ENCODE measurements around the gene SVIL. TPM values are rescaled to one million over a fixed set of nuclear protein-coding genes. Genes with fewer than 3 reads are reported as not detected.

Gene SVIL
- total RNA-seq, 2 experiments from 2014 or later: 0.47 to 1.5 TPM

- Histone ChIP-seq H3K79me2 (ENCODE audit: insufficient read depth, low read depth, low read length) (no peaks in the 10 kb centered on the region), H3K9me2 (ENCODE audit: insufficient read depth, low read length) (no peaks in the 10 kb centered on the region), H3K4me3 (ENCODE audit: low read depth, low read length, poor library complexity, severe bottlenecking) (no peak overlapping the region), H3K4me1 (ENCODE audit: insufficient read depth, low read length, poor library complexity, severe bottlenecking) (no peaks in the 10 kb centered on the region), H3K36me3 (ENCODE audit: insufficient read depth, low read length) (no peaks in the 10 kb centered on the region), H3K4me2 (ENCODE audit: low read length) (no peak overlapping the region), H2AFZ (ENCODE audit: low read length) (no peak overlapping the region), H3K27ac (ENCODE audit: low read depth, low read length, poor library complexity, severe bottlenecking) (no peak overlapping the region), H4K20me1 (ENCODE audit: insufficient read depth, low read length) (no peaks in the 10 kb centered on the region), H3K9me3 (ENCODE audit: low read length) (no peaks in the 10 kb centered on the region)
- intact Hi-C loops (cut with micrococcal nuclease; ENCODE audit: unreplicated experiment): no loop called here
- BruUV-seq (replicated peaks): no TSS peak
- DNase-seq (ENCODE audit: low spot score): no peak
- TF ChIP-seq CTCF (conservative IDR thresholded peaks at IDR 0.05; ENCODE audit: low read length): no peak
- TF ChIP-seq EZH2phosphoT487 (IDR thresholded peaks at IDR 0.05; ENCODE audit: borderline replicate concordance, low read depth, low read length): no peak
- ChIA-PET CTCF (ENCODE audit: unreplicated experiment) (no interaction called here), POLR2A (no interaction called here)
These were observed 48.3 kb downstream of the SVIL start for GRCh38 chr10:29586509-29586908.

GRCh38 chr10:29585488-29585976, 49.2 kb downstream of the SVIL start:
- no peaks in the 10 kb centered on the region for H3K9me2 ChIP-seq (ENCODE audit: insufficient read depth, low read length)
- no peaks in the 10 kb centered on the region for H3K79me2 ChIP-seq (ENCODE audit: insufficient read depth, low read depth, low read length)
- no peak overlapping the region for H2AFZ ChIP-seq (ENCODE audit: low read length)
- H3K4me2 ChIP-seq (ENCODE audit: low read length): no peak overlapping the region
- no TSS peak for BruUV-seq (replicated peaks)
- ChIA-PET POLR2A (interaction anchor here (0.6 kb wide), 1 partner anchor 32 kb away, joined by 3 read pairs; no protein-coding TSS in a partner anchor), CTCF (ENCODE audit: unreplicated experiment) (no interaction called here)
- intact Hi-C loops (cut with micrococcal nuclease; ENCODE audit: unreplicated experiment): no loop called here
- no peak overlapping the region for H3K4me3 ChIP-seq (ENCODE audit: low read depth, low read length, poor library complexity, severe bottlenecking)
- TF ChIP-seq EZH2phosphoT487 (IDR thresholded peaks at IDR 0.05; ENCODE audit: borderline replicate concordance, low read depth, low read length) (no peak), CTCF (conservative IDR thresholded peaks at IDR 0.05; ENCODE audit: low read length) (no peak)
- DNase-seq (ENCODE audit: low spot score): no peak
- no peaks in the 10 kb centered on the region for H4K20me1 ChIP-seq (ENCODE audit: insufficient read depth, low read length)
- no peak overlapping the region for H3K27ac ChIP-seq (ENCODE audit: low read depth, low read length, poor library complexity, severe bottlenecking)
- H3K9me3 ChIP-seq (ENCODE audit: low read length): no peaks in the 10 kb centered on the region
- no peaks in the 10 kb centered on the region for H3K36me3 ChIP-seq (ENCODE audit: insufficient read depth, low read length)
- H3K4me1 ChIP-seq (ENCODE audit: insufficient read depth, low read length, poor library complexity, severe bottlenecking): no peaks in the 10 kb centered on the region

GRCh38 chr10:29584436-29584835, 50.3 kb downstream of the SVIL start:
- no peak for DNase-seq (ENCODE audit: low spot score)
- ChIA-PET CTCF (ENCODE audit: unreplicated experiment) (no interaction called here), POLR2A (no interaction called here)
- no peak overlapping the region for H3K4me2 ChIP-seq (ENCODE audit: low read length)
- no peaks in the 10 kb centered on the region for H3K4me1 ChIP-seq (ENCODE audit: insufficient read depth, low read length, poor library complexity, severe bottlenecking)
- H4K20me1 ChIP-seq (ENCODE audit: insufficient read depth, low read length): no peaks in the 10 kb centered on the region
- intact Hi-C loops (cut with micrococcal nuclease; ENCODE audit: unreplicated experiment): no loop called here
- H3K36me3 ChIP-seq (ENCODE audit: insufficient read depth, low read length): no peaks in the 10 kb centered on the region
- no peaks in the 10 kb centered on the region for H3K79me2 ChIP-seq (ENCODE audit: insufficient read depth, low read depth, low read length)
- H3K9me2 ChIP-seq (ENCODE audit: insufficient read depth, low read length): no peaks in the 10 kb centered on the region
- no peak overlapping the region for H3K27ac ChIP-seq (ENCODE audit: low read depth, low read length, poor library complexity, severe bottlenecking)
- H3K9me3 ChIP-seq (ENCODE audit: low read length): no peaks in the 10 kb centered on the region
- H2AFZ ChIP-seq (ENCODE audit: low read length): no peak overlapping the region
- TF ChIP-seq EZH2phosphoT487 (IDR thresholded peaks at IDR 0.05; ENCODE audit: borderline replicate concordance, low read depth, low read length) (no peak), CTCF (conservative IDR thresholded peaks at IDR 0.05; ENCODE audit: low read length) (no peak)
- no peak overlapping the region for H3K4me3 ChIP-seq (ENCODE audit: low read depth, low read length, poor library complexity, severe bottlenecking)
- no TSS peak for BruUV-seq (replicated peaks)
